Measurements from ENCODE around the gene EVL.

EVL gene

GRCh38 chr14:100065942-100066574 lies 836 bp downstream of the EVL start:
- no peak overlapping the region for H2AFZ ChIP-seq (ENCODE audit: low read length, unreplicated experiment)
- H3K4me1 ChIP-seq (ENCODE audit: control insufficient read depth, insufficient read depth, low read length, unreplicated experiment), result peaks cover 9% of the 10 kb centered on the region
- no peak overlapping the region for H3K27ac ChIP-seq (ENCODE audit: low read depth, low read length)
- no peaks in the 10 kb centered on the region for H3K79me2 ChIP-seq (ENCODE audit: control insufficient read depth, insufficient read depth, low read length, unreplicated experiment)
- no peak overlapping the region for H3K4me3 ChIP-seq (ENCODE audit: low read depth, low read length)
- no peaks in the 10 kb centered on the region for H3K27me3 ChIP-seq (ENCODE audit: insufficient read depth, low read length)
- H3K36me3 ChIP-seq (ENCODE audit: insufficient read depth, low read length), result no peaks in the 10 kb centered on the region

- no peak overlapping the region for H3K4me3 ChIP-seq (ENCODE audit: low read depth, low read length)
- no peaks in the 10 kb centered on the region for H3K27me3 ChIP-seq (ENCODE audit: insufficient read depth, low read length)
- no peak overlapping the region for H2AFZ ChIP-seq (ENCODE audit: low read length, unreplicated experiment)
- no peaks in the 10 kb centered on the region for H3K36me3 ChIP-seq (ENCODE audit: insufficient read depth, low read length)
- H3K4me1 ChIP-seq (ENCODE audit: control insufficient read depth, insufficient read depth, low read length, unreplicated experiment), result peaks cover 9% of the 10 kb centered on the region
- H3K27ac ChIP-seq (ENCODE audit: low read depth, low read length), result no peak overlapping the region
- no peaks in the 10 kb centered on the region for H3K79me2 ChIP-seq (ENCODE audit: control insufficient read depth, insufficient read depth, low read length, unreplicated experiment)
Measured at GRCh38 chr14:100066962-100067361, 1.7 kb downstream of the EVL start.

GRCh38 chr14:100067481-100067880 lies 2.3 kb downstream of the EVL start:
- no peaks in the 10 kb centered on the region for H3K27me3 ChIP-seq (ENCODE audit: insufficient read depth, low read length)
- no peak overlapping the region for H3K27ac ChIP-seq (ENCODE audit: low read depth, low read length)
- H3K36me3 ChIP-seq (ENCODE audit: insufficient read depth, low read length), result no peaks in the 10 kb centered on the region
- H3K4me1 ChIP-seq (ENCODE audit: control insufficient read depth, insufficient read depth, low read length, unreplicated experiment), result peaks cover 9% of the 10 kb centered on the region
- no peak overlapping the region for H3K4me3 ChIP-seq (ENCODE audit: low read depth, low read length)
- no peaks in the 10 kb centered on the region for H3K79me2 ChIP-seq (ENCODE audit: control insufficient read depth, insufficient read depth, low read length, unreplicated experiment)
- H2AFZ ChIP-seq (ENCODE audit: low read length, unreplicated experiment), result no peak overlapping the region

GRCh38 chr14:100067971-100068959 lies 3.0 kb downstream of the EVL start:
- Histone ChIP-seq H2AFZ (ENCODE audit: low read length, unreplicated experiment) (no peak overlapping the region), H3K27ac (ENCODE audit: low read depth, low read length) (no peak overlapping the region), H3K4me1 (ENCODE audit: control insufficient read depth, insufficient read depth, low read length, unreplicated experiment) (peaks cover 9% of the 10 kb centered on the region), H3K4me3 (ENCODE audit: low read depth, low read length) (no peak overlapping the region), H3K79me2 (ENCODE audit: control insufficient read depth, insufficient read depth, low read length, unreplicated experiment) (no peaks in the 10 kb centered on the region), H3K27me3 (ENCODE audit: insufficient read depth, low read length) (no peaks in the 10 kb centered on the region), H3K36me3 (ENCODE audit: insufficient read depth, low read length) (no peaks in the 10 kb centered on the region)

GRCh38 chr14:100069161-100069800 lies 4.1 kb downstream of the EVL start:
- H3K79me2 ChIP-seq (ENCODE audit: control insufficient read depth, insufficient read depth, low read length, unreplicated experiment), result no peaks in the 10 kb centered on the region
- no peaks in the 10 kb centered on the region for H3K27me3 ChIP-seq (ENCODE audit: insufficient read depth, low read length)
- H3K4me1 ChIP-seq (ENCODE audit: control insufficient read depth, insufficient read depth, low read length, unreplicated experiment), result peaks cover 9% of the 10 kb centered on the region
- no peaks in the 10 kb centered on the region for H3K36me3 ChIP-seq (ENCODE audit: insufficient read depth, low read length)
- H3K4me3 ChIP-seq (ENCODE audit: low read depth, low read length), result no peak overlapping the region
- no peak overlapping the region for H3K27ac ChIP-seq (ENCODE audit: low read depth, low read length)
- H2AFZ ChIP-seq (ENCODE audit: low read length, unreplicated experiment), result no peak overlapping the region

GRCh38 chr14:100070310-100070709 lies 5.1 kb downstream of the EVL start:
- Histone ChIP-seq H3K79me2 (ENCODE audit: control insufficient read depth, insufficient read depth, low read length, unreplicated experiment) (no peaks in the 10 kb centered on the region), H3K27me3 (ENCODE audit: insufficient read depth, low read length) (no peaks in the 10 kb centered on the region)

GRCh38 chr14:100071545-100071944 lies 6.3 kb downstream of the EVL start:
- no peak overlapping the region for H3K4me3 ChIP-seq (ENCODE audit: low read depth, low read length)

More at GRCh38 chr14:100070310-100070709, 5.1 kb downstream of the EVL start:
- Histone ChIP-seq H3K4me3 (ENCODE audit: low read depth, low read length) (no peak overlapping the region), H3K36me3 (ENCODE audit: insufficient read depth, low read length) (no peaks in the 10 kb centered on the region), H3K4me1 (ENCODE audit: control insufficient read depth, insufficient read depth, low read length, unreplicated experiment) (peaks cover 9% of the 10 kb centered on the region), H2AFZ (ENCODE audit: low read length, unreplicated experiment) (no peak overlapping the region), H3K27ac (ENCODE audit: low read depth, low read length) (no peak overlapping the region)

GRCh38 chr14:100072783-100073346 lies 7.6 kb downstream of the EVL start:
- H3K27ac ChIP-seq (ENCODE audit: low read depth, low read length), result no peak overlapping the region
- H3K36me3 ChIP-seq (ENCODE audit: insufficient read depth, low read length), result no peaks in the 10 kb centered on the region
- H2AFZ ChIP-seq (ENCODE audit: low read length, unreplicated experiment), result no peak overlapping the region
- H3K79me2 ChIP-seq (ENCODE audit: control insufficient read depth, insufficient read depth, low read length, unreplicated experiment), result no peaks in the 10 kb centered on the region
- no peak overlapping the region for H3K4me3 ChIP-seq (ENCODE audit: low read depth, low read length)
- H3K27me3 ChIP-seq (ENCODE audit: insufficient read depth, low read length), result no peaks in the 10 kb centered on the region
- H3K4me1 ChIP-seq (ENCODE audit: control insufficient read depth, insufficient read depth, low read length, unreplicated experiment), result peaks cover 30% of the 10 kb centered on the region

More at GRCh38 chr14:100071545-100071944, 6.3 kb downstream of the EVL start:
- Histone ChIP-seq H3K36me3 (ENCODE audit: insufficient read depth, low read length) (no peaks in the 10 kb centered on the region), H3K27ac (ENCODE audit: low read depth, low read length) (no peak overlapping the region), H3K79me2 (ENCODE audit: control insufficient read depth, insufficient read depth, low read length, unreplicated experiment) (no peaks in the 10 kb centered on the region), H2AFZ (ENCODE audit: low read length, unreplicated experiment) (no peak overlapping the region), H3K4me1 (ENCODE audit: control insufficient read depth, insufficient read depth, low read length, unreplicated experiment) (peaks cover 21% of the 10 kb centered on the region), H3K27me3 (ENCODE audit: insufficient read depth, low read length) (no peaks in the 10 kb centered on the region)

- H2AFZ ChIP-seq (ENCODE audit: low read length, unreplicated experiment), result no peak overlapping the region
- H3K4me3 ChIP-seq (ENCODE audit: low read depth, low read length), result no peak overlapping the region
- no peaks in the 10 kb centered on the region for H3K36me3 ChIP-seq (ENCODE audit: insufficient read depth, low read length)
- no peak overlapping the region for H3K27ac ChIP-seq (ENCODE audit: low read depth, low read length)
- H3K4me1 ChIP-seq (ENCODE audit: control insufficient read depth, insufficient read depth, low read length, unreplicated experiment), result peaks cover 22% of the 10 kb centered on the region
- H3K27me3 ChIP-seq (ENCODE audit: insufficient read depth, low read length), result no peaks in the 10 kb centered on the region
- no peaks in the 10 kb centered on the region for H3K79me2 ChIP-seq (ENCODE audit: control insufficient read depth, insufficient read depth, low read length, unreplicated experiment)
Measured at GRCh38 chr14:100073576-100074430, 8.6 kb downstream of the EVL start.
